Nephron progenitor cell (in vitro differentiated cells): Measurements from ENCODE around the gene HAUS7.

Source experiments
- DNase-seq: peaks from one replicate; pipeline ENCODE4 v3.0.0; 2021
- H3K27ac Mint-ChIP-seq: 2 replicates; pipeline ENCODE4 v1.8.0; 2021; ENCODE audit warnings: mild to moderate bottlenecking, moderate library complexity, mixed read lengths
- H3K27me3 Mint-ChIP-seq: 2 replicates; pipeline ENCODE4 v1.8.0; 2021; ENCODE audit warnings: mild to moderate bottlenecking, low read depth, mixed read lengths; ENCODE audit not compliant: poor library complexity
- H3K36me3 Mint-ChIP-seq: 2 replicates; pipeline ENCODE4 v1.8.0; 2021; ENCODE audit warnings: low read depth, mixed read lengths
- H3K4me1 Mint-ChIP-seq: 2 replicates; pipeline ENCODE4 v1.8.0; 2021; ENCODE audit warnings: mixed read lengths
- H3K4me3 Mint-ChIP-seq: 2 replicates; pipeline ENCODE4 v1.8.0; 2021; ENCODE audit warnings: mild to moderate bottlenecking, moderate library complexity, mixed read lengths
- H3K9me3 Mint-ChIP-seq: 2 replicates; pipeline ENCODE4 v1.8.0; 2021; ENCODE audit warnings: mild to moderate bottlenecking, moderate library complexity, mixed read lengths
- TF ChIP-seq, protein P1 (sequence below): fragments of 200-600 bp; sonication (generic); IDR thresholded peaks from 2 replicates; pipeline ENCODE4 v1.5.0; 2021; ENCODE audit warnings: antibody characterized with exemption

HAUS7 gene

DNA sequence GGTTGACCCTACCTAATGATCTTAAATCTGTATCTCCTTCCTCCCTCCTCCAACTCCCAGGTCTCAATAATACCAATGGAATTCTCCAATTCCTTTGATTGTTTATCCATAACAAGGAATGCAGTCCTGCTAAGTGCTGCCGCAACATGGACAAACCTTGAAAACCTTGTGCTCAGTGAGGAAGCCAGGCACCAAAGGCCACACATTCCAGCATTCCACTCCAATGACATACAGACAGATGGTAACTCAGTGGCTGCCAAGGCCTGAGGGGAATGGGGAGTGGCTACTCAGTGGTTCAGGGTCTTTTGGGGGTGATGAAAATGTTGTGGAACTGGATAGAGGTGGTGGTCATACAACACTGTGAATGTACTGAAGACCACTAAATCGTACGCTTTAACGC, 10.4 kb downstream of the HAUS7 start:
- no peaks in the 10 kb centered on the region for H3K27me3 Mint-ChIP-seq
- H3K27ac Mint-ChIP-seq: no peak overlapping the region
- no peak for DNase-seq
- peaks cover 17% of the 10 kb centered on the region for H3K36me3 Mint-ChIP-seq
- TF ChIP-seq, protein P1, sequence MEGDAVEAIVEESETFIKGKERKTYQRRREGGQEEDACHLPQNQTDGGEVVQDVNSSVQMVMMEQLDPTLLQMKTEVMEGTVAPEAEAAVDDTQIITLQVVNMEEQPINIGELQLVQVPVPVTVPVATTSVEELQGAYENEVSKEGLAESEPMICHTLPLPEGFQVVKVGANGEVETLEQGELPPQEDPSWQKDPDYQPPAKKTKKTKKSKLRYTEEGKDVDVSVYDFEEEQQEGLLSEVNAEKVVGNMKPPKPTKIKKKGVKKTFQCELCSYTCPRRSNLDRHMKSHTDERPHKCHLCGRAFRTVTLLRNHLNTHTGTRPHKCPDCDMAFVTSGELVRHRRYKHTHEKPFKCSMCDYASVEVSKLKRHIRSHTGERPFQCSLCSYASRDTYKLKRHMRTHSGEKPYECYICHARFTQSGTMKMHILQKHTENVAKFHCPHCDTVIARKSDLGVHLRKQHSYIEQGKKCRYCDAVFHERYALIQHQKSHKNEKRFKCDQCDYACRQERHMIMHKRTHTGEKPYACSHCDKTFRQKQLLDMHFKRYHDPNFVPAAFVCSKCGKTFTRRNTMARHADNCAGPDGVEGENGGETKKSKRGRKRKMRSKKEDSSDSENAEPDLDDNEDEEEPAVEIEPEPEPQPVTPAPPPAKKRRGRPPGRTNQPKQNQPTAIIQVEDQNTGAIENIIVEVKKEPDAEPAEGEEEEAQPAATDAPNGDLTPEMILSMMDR: no peak
- H3K4me1 Mint-ChIP-seq: no peaks in the 10 kb centered on the region
- H3K4me3 Mint-ChIP-seq: no peak overlapping the region
- H3K9me3 Mint-ChIP-seq: peaks cover 53% of the 10 kb centered on the region

DNA sequence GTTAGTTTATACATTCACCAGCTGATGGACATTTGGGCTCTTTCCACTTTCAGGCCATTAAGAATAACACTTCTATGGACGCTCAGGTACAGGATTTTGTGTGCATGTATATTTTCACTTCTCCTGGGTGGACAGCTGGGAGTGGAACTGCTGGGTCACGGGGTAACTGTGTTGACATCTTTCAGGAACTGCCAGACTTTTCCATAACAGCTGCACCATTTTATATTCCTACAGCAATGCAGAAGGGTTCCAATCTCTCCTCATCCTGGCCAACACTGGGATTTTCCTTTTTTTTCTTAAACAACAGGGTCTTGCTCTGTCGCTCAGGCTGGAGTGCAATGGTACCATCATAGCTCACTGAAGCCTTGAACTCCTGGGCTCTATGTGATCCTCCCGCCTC, 11.9 kb downstream of the HAUS7 start:
- DNase-seq: no peak
- Mint-ChIP-seq H3K9me3 (peaks cover 44% of the 10 kb centered on the region), H3K36me3 (peaks cover 17% of the 10 kb centered on the region), H3K4me3 (no peak overlapping the region), H3K27ac (no peak overlapping the region), H3K4me1 (no peaks in the 10 kb centered on the region), H3K27me3 (no peaks in the 10 kb centered on the region)
- TF ChIP-seq, protein P1: no peak

DNA sequence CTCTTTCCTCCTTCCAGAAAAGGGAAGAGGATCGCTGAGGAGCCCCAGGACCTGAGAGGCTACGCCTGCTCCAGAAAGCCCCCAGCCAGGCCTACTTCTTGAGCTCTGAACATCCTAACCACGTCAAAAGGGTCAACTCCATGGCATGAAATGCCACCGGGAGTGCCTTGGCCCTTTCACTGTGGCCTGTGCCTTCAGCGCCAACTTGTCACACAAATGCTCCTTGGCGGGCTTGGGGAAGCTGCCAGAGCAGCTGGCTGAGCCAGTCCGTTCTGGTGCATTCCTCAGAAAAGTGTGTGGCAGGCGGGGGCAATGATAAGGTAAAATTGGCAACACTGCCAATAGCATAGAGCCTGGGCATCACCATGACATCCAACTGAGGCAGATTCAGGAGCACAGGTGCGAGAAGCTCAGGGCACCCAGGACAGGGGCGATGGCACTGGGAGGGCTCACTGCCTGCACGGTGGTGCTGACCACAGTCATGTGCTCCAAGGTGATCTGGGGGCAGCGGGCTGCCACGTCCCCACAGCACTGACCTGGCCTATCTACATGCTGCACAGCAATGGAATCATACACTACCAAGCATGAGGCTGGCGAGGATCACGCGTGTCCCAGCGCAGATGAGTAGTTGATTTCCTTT, 12.4 kb downstream of the HAUS7 start:
- Mint-ChIP-seq H3K27ac (no peak overlapping the region), H3K9me3 (peaks cover 49% of the 10 kb centered on the region), H3K36me3 (peaks cover 21% of the 10 kb centered on the region), H3K27me3 (no peaks in the 10 kb centered on the region), H3K4me1 (no peaks in the 10 kb centered on the region), H3K4me3 (no peak overlapping the region)
- TF ChIP-seq, protein P1: no peak
- no peak for DNase-seq

DNA sequence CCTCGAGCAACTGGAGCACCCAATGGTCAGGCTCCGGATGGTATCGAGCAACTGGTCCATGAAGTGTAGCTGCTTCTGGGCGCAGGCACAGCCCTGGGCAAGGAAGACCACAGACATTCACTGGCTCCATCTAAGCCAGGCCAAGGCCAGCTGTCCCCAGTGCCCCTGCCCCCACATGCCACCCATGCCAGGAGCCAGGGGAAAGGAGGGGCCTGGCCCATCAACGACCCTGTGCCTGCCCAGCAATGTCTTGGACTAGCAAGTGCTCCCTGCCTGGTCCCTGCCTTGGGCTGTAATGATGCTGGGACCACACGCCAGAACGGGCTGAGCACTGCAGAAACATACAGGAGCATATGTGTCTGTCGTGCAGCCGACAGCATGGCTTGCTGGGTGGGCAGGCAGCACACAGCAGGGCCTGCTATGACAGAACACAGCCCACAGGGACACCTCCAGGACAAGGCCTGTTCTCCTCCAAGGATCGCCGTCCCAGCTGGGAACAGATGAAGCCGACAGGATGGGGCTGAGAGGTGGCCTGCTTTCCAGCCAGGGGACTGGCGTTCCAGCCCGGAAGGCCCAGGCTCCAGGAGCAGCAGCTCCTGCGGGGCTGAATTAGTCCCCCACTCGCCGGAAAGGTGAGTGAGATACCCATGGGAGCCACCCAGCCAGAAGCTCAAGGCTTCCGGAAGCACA, 13.1 kb downstream of the HAUS7 start:
- Mint-ChIP-seq H3K9me3 (peaks cover 52% of the 10 kb centered on the region), H3K36me3 (peaks cover 22% of the 10 kb centered on the region), H3K27me3 (no peaks in the 10 kb centered on the region), H3K27ac (no peak overlapping the region), H3K4me3 (no peak overlapping the region), H3K4me1 (no peaks in the 10 kb centered on the region)
- no peak for DNase-seq
- TF ChIP-seq, protein P1: no peak

DNA sequence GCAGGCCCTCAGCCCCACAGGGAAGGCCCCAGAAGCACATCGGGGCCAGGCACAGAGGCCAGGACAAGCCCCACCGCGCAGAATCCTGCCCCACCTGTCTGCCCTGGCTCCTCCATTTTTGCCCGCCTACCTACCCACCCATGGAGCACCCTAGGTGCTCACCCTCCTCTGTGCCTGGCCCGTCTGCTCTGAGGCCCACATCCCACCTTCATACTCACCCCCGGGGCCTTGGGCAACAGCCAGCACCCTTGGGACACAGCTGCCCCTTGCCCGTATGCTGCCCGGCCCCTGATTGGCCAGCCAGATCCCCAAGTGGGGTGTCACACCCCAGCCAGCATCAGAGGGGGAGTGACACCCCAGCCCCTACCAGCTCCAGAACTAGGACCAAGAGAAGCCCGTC, 13.7 kb downstream of the HAUS7 start:
- H3K4me1 Mint-ChIP-seq: no peaks in the 10 kb centered on the region
- H3K36me3 Mint-ChIP-seq: peaks cover 19% of the 10 kb centered on the region
- no peak overlapping the region for H3K27ac Mint-ChIP-seq
- H3K27me3 Mint-ChIP-seq: no peaks in the 10 kb centered on the region
- H3K9me3 Mint-ChIP-seq: peaks cover 53% of the 10 kb centered on the region
- no peak for DNase-seq
- H3K4me3 Mint-ChIP-seq: no peak overlapping the region
- TF ChIP-seq, protein P1: no peak

DNA sequence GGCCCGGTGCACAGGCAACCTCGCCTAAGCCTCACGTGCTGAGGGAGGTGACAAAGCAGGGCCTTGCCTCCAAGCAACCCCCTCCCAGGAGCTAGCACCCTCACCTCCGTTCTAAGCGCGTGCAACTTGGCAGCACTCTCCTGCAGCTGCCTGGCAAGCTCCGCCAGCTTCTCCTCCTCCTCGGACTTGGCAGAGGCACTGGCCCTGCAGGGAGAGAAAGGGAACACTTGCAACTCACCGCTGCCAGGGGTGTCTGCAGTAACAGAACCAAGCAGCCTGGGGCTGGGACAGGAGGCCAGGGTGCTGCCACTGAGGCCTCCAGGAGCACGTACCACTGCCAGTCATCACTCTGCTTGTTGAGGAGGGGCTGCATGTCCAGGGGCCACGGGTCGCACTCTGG, 14.2 kb downstream of the HAUS7 start:
- no peak for DNase-seq
- peaks cover 14% of the 10 kb centered on the region for H3K36me3 Mint-ChIP-seq
- no peaks in the 10 kb centered on the region for H3K27me3 Mint-ChIP-seq
- peaks cover 53% of the 10 kb centered on the region for H3K9me3 Mint-ChIP-seq
- H3K27ac Mint-ChIP-seq: no peak overlapping the region
- no peaks in the 10 kb centered on the region for H3K4me1 Mint-ChIP-seq
- no peak overlapping the region for H3K4me3 Mint-ChIP-seq
- TF ChIP-seq, protein P1: no peak
